HL-60 (cell line): ENCODE data around the gene USP44.

ENCODE experiments used
- GABPA ChIP-seq: IDR thresholded peaks from 2 replicates; pipeline ENCODE4 v1.6.1; 2012; ENCODE audit warnings: low read depth
- POLR2AphosphoS5 ChIP-seq: IDR thresholded peaks from 2 replicates; pipeline ENCODE4 v1.6.1; 2012; ENCODE audit warnings: low read depth
- SPI1 ChIP-seq: IDR thresholded peaks from 2 replicates; pipeline ENCODE4 v1.6.1; 2012; ENCODE audit warnings: low read depth, mild to moderate bottlenecking, borderline replicate concordance
- TF ChIP-seq, protein P1 (sequence below): IDR thresholded peaks from one replicate; pipeline ENCODE4 v1.5.1; 2011; ENCODE audit warnings: low read length, control low read depth, inconsistent platforms; ENCODE audit not compliant: insufficient read depth
- TF ChIP-seq, protein P2 (sequence below): IDR thresholded peaks from 2 replicates; pipeline ENCODE4 v1.6.1; 2012; ENCODE audit warnings: low read depth; ENCODE audit not compliant: insufficient replicate concordance

DNA sequence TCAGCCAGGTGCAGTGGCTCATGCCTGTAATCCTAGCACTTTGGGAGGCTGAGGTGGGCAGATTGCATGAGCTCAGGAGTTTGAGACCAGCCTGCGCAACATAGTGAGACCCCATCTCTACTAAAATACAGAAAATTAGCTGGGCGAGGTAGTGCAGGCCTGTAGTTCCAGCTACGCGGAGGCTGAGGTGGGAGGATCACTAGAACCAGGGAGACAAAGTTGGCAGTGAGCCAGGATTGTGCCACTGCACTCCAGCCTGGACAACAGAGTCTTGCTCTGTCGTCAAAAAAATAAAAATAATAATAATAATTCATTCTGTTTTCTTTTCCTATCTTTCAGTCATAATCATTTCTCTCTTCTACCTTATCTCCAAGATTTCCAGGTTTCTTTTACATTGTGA is 48.6 kb upstream of the USP44 start:
- TF ChIP-seq, protein P1, sequence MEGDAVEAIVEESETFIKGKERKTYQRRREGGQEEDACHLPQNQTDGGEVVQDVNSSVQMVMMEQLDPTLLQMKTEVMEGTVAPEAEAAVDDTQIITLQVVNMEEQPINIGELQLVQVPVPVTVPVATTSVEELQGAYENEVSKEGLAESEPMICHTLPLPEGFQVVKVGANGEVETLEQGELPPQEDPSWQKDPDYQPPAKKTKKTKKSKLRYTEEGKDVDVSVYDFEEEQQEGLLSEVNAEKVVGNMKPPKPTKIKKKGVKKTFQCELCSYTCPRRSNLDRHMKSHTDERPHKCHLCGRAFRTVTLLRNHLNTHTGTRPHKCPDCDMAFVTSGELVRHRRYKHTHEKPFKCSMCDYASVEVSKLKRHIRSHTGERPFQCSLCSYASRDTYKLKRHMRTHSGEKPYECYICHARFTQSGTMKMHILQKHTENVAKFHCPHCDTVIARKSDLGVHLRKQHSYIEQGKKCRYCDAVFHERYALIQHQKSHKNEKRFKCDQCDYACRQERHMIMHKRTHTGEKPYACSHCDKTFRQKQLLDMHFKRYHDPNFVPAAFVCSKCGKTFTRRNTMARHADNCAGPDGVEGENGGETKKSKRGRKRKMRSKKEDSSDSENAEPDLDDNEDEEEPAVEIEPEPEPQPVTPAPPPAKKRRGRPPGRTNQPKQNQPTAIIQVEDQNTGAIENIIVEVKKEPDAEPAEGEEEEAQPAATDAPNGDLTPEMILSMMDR, result no peak
- TF ChIP-seq POLR2AphosphoS5 (no peak), GABPA (no peak), SPI1 (no peak)
- TF ChIP-seq, protein P2, sequence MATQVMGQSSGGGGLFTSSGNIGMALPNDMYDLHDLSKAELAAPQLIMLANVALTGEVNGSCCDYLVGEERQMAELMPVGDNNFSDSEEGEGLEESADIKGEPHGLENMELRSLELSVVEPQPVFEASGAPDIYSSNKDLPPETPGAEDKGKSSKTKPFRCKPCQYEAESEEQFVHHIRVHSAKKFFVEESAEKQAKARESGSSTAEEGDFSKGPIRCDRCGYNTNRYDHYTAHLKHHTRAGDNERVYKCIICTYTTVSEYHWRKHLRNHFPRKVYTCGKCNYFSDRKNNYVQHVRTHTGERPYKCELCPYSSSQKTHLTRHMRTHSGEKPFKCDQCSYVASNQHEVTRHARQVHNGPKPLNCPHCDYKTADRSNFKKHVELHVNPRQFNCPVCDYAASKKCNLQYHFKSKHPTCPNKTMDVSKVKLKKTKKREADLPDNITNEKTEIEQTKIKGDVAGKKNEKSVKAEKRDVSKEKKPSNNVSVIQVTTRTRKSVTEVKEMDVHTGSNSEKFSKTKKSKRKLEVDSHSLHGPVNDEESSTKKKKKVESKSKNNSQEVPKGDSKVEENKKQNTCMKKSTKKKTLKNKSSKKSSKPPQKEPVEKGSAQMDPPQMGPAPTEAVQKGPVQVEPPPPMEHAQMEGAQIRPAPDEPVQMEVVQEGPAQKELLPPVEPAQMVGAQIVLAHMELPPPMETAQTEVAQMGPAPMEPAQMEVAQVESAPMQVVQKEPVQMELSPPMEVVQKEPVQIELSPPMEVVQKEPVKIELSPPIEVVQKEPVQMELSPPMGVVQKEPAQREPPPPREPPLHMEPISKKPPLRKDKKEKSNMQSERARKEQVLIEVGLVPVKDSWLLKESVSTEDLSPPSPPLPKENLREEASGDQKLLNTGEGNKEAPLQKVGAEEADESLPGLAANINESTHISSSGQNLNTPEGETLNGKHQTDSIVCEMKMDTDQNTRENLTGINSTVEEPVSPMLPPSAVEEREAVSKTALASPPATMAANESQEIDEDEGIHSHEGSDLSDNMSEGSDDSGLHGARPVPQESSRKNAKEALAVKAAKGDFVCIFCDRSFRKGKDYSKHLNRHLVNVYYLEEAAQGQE, result no peak
